Neural cell (in vitro differentiated cells): ENCODE data around the gene DLK2.
"Not testable (repeated sequence)": the region's sequence is repeated elsewhere in the genome, so short reads cannot be mapped to it uniquely, and the experiment has no call there.

Experiments used
- EP300 ChIP-seq: fragments of 450-650 bp; conservative IDR thresholded peaks from 2 replicates; pipeline ENCODE4 v1.6.1; 2014; ENCODE audit warnings: antibody characterized with exemption, mild to moderate bottlenecking, moderate library complexity; ENCODE audit not compliant: poor library complexity, severe bottlenecking
- EZH2 ChIP-seq: fragments of 200-600, 300-800 bp; shearing (Covaris generic), sonication (generic); IDR thresholded peaks from 2 replicates; pipeline ENCODE4 v1.6.1; 2014; ENCODE audit warnings: antibody characterized with exemption, low read length, borderline replicate concordance, mild to moderate bottlenecking; ENCODE audit not compliant: insufficient read depth, poor library complexity, severe bottlenecking
- POLR2AphosphoS5 ChIP-seq: IDR thresholded peaks from 2 replicates; pipeline ENCODE4 v1.6.1; 2012
- RAD21 ChIP-seq: fragments of 450-650 bp; conservative IDR thresholded peaks from 2 replicates; pipeline ENCODE4 v1.6.1; 2014; ENCODE audit warnings: antibody characterized with exemption, mild to moderate bottlenecking, moderate library complexity
- SMC3 ChIP-seq: fragments of 450-650 bp; conservative IDR thresholded peaks from 2 replicates; pipeline ENCODE4 v1.6.1; 2014; ENCODE audit warnings: antibody characterized with exemption, mild to moderate bottlenecking, moderate library complexity; ENCODE audit not compliant: poor library complexity
- TAF1 ChIP-seq: IDR thresholded peaks from 2 replicates; pipeline ENCODE4 v1.6.1; 2012; ENCODE audit warnings: low read depth
- TF ChIP-seq, protein P1 (sequence below): fragments of 450-650 bp; IDR thresholded peaks from 2 replicates; pipeline ENCODE4 v1.5.1; 2014; ENCODE audit warnings: antibody characterized with exemption, mild to moderate bottlenecking, moderate library complexity; ENCODE audit not compliant: poor library complexity, severe bottlenecking
- TF ChIP-seq, protein P2 (sequence below): IDR thresholded peaks from 2 replicates; pipeline ENCODE4 v1.6.1; 2012; ENCODE audit warnings: borderline replicate concordance

GRCh38 chr6:43498291-43498690 is 42.9 kb upstream of the DLK2 start:
- not testable (repeated sequence) for TF ChIP-seq EZH2, RAD21, SMC3, TAF1, EP300, POLR2AphosphoS5
- TF ChIP-seq, protein P1, sequence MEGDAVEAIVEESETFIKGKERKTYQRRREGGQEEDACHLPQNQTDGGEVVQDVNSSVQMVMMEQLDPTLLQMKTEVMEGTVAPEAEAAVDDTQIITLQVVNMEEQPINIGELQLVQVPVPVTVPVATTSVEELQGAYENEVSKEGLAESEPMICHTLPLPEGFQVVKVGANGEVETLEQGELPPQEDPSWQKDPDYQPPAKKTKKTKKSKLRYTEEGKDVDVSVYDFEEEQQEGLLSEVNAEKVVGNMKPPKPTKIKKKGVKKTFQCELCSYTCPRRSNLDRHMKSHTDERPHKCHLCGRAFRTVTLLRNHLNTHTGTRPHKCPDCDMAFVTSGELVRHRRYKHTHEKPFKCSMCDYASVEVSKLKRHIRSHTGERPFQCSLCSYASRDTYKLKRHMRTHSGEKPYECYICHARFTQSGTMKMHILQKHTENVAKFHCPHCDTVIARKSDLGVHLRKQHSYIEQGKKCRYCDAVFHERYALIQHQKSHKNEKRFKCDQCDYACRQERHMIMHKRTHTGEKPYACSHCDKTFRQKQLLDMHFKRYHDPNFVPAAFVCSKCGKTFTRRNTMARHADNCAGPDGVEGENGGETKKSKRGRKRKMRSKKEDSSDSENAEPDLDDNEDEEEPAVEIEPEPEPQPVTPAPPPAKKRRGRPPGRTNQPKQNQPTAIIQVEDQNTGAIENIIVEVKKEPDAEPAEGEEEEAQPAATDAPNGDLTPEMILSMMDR: not testable (repeated sequence)
- TF ChIP-seq, protein P2, sequence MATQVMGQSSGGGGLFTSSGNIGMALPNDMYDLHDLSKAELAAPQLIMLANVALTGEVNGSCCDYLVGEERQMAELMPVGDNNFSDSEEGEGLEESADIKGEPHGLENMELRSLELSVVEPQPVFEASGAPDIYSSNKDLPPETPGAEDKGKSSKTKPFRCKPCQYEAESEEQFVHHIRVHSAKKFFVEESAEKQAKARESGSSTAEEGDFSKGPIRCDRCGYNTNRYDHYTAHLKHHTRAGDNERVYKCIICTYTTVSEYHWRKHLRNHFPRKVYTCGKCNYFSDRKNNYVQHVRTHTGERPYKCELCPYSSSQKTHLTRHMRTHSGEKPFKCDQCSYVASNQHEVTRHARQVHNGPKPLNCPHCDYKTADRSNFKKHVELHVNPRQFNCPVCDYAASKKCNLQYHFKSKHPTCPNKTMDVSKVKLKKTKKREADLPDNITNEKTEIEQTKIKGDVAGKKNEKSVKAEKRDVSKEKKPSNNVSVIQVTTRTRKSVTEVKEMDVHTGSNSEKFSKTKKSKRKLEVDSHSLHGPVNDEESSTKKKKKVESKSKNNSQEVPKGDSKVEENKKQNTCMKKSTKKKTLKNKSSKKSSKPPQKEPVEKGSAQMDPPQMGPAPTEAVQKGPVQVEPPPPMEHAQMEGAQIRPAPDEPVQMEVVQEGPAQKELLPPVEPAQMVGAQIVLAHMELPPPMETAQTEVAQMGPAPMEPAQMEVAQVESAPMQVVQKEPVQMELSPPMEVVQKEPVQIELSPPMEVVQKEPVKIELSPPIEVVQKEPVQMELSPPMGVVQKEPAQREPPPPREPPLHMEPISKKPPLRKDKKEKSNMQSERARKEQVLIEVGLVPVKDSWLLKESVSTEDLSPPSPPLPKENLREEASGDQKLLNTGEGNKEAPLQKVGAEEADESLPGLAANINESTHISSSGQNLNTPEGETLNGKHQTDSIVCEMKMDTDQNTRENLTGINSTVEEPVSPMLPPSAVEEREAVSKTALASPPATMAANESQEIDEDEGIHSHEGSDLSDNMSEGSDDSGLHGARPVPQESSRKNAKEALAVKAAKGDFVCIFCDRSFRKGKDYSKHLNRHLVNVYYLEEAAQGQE: not testable (repeated sequence)
